Measurements from ENCODE around the gene ALG11.

ALG11 gene

DNA sequence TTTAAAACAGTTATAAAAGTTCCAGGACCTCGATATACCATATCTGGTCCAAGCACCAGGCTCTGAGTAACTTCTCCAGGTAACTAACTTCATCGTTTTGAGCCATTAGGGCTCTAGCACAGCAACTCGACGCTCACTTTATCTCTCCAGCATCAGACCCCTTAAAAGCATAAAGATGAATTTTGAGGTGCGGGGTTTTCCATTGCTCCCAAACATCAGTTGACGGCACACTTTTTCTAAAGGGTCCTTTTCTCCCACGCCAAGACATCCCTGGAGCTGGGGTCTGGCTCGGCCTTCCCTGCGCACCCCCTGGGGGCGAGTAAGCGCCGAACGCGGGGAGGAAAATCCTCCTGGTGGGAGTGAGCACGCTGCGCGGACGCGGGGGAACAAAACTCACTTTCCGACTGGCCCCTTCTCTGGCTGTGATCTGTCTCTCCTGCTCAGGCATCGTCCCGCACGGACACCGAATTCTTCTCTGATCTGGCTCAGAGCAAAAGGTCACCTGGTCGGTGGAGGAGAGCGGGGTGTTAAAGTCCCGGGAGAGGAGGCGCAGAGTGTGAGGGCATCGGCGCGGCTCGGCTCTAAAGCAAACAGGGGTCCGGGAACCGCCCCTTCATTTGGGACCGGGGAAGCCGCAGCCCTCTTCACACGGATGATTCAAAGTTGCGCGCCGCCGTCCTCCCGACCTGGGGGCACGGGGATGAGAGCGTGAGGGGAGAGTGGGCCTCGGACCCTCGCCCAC is 1.1 kb upstream of the ALG11 start, which contains the start of gene ATP7B:
Gene ATP7B, minus strand, starts transcription at position 561 of the 742 bp plus-strand sequence. Its CDS starts 113 bp downstream, at position 448.
- in situ Hi-C loops (cut with HindIII; ENCODE audit: low pct_ligation_motif_present, low sequenced_read_pairs) = no loop called here
- peak within 1 kb of the TSS; percentile 97 for H3K4me3 ChIP-seq (ENCODE audit: low read depth, low read length)
- DNase-seq = no peak
- peak; percentile 46 for TF ChIP-seq CTCF (IDR thresholded peaks at IDR 0.05; ENCODE audit: low read depth, low read length, missing control alignments)
- H3K27me3 ChIP-seq (replicated peaks) = no peaks in the 10 kb centered on the region
- H3K27ac ChIP-seq = peak within 1 kb of the TSS; percentile 82
- H3K36me3 ChIP-seq (replicated peaks) = no peaks in the 10 kb centered on the region

GRCh38 chr13:52012512-52012836 is 276 bp downstream of the ALG11 start:
- TF ChIP-seq CTCF (IDR thresholded peaks at IDR 0.05; ENCODE audit: low read depth, low read length, missing control alignments) = no peak
- H3K27ac ChIP-seq = peak overlapping the region; percentile 82
- H3K4me3 ChIP-seq (ENCODE audit: low read depth, low read length) = peak overlapping the region; percentile 97
- no peak for DNase-seq
- no peaks in the 10 kb centered on the region for H3K27me3 ChIP-seq (replicated peaks)
- no peaks in the 10 kb centered on the region for H3K36me3 ChIP-seq (replicated peaks)
- in situ Hi-C loops (cut with HindIII; ENCODE audit: low pct_ligation_motif_present, low sequenced_read_pairs) = no loop called here

DNA sequence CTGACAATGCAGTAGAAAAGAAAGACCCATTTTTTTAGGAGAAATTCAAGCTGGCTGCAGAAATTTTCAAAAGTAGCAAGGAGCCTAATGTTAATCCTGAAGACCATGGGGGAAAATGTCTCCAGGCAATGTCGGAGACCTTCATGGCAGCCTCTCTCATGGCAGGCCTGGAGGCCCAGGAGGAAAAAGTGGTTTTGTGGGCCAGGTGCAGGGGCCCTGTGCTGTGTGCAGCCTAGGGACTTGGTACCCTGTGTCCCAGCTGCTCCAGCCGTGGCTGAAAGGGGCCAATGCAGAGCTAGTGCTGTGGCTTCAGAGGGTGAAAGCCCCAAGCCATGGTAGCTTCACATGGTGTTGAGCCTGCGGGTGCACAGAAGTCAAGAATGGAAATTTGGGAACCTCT is 4.1 kb downstream of the ALG11 start:
- H3K27me3 ChIP-seq (replicated peaks) = no peaks in the 10 kb centered on the region
- no peak for TF ChIP-seq CTCF (IDR thresholded peaks at IDR 0.05; ENCODE audit: low read depth, low read length, missing control alignments)
- in situ Hi-C loops (cut with HindIII; ENCODE audit: low pct_ligation_motif_present, low sequenced_read_pairs) = no loop called here
- H3K36me3 ChIP-seq (replicated peaks) = peaks cover 10% of the 10 kb centered on the region
- H3K4me3 ChIP-seq (ENCODE audit: low read depth, low read length) = no peak overlapping the region
- H3K27ac ChIP-seq = no peak overlapping the region
- no peak for DNase-seq

- DNase-seq = no peak
- Histone ChIP-seq H3K27me3 (replicated peaks) (no peaks in the 10 kb centered on the region), H3K27ac (no peak overlapping the region), H3K36me3 (replicated peaks) (peaks cover 25% of the 10 kb centered on the region), H3K4me3 (ENCODE audit: low read depth, low read length) (no peak overlapping the region)
- in situ Hi-C loops (cut with HindIII; ENCODE audit: low pct_ligation_motif_present, low sequenced_read_pairs) = no loop called here
- no peak for TF ChIP-seq CTCF (IDR thresholded peaks at IDR 0.05; ENCODE audit: low read depth, low read length, missing control alignments)
Observed at GRCh38 chr13:52020191-52020590, 8.0 kb downstream of the ALG11 start.

DNA sequence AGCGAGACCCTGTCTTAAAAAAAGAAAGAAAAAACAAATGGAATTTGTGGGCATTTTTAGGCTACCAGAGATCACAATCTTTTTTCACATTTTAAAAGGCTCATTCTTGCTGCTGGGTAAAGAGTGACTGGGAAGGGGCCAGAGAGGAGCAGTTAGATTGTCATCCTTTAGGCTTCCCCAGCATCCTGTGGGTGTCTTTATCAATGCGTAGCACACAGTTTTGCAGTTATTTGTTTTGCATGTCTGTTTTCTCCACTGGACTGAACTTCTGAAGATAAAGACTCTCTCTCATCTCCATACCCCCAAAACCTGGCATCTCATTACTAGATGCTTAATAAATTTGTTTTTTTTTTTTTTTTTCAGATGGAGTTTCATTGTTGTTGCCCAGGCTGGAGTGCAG is 10.2 kb downstream of the ALG11 start:
- H3K4me3 ChIP-seq (ENCODE audit: low read depth, low read length) = no peak overlapping the region
- H3K36me3 ChIP-seq (replicated peaks) = peaks cover 34% of the 10 kb centered on the region
- H3K27me3 ChIP-seq (replicated peaks) = no peaks in the 10 kb centered on the region
- H3K27ac ChIP-seq = no peak overlapping the region
- TF ChIP-seq CTCF (IDR thresholded peaks at IDR 0.05; ENCODE audit: low read depth, low read length, missing control alignments) = no peak
- DNase-seq = no peak
- in situ Hi-C loops (cut with HindIII; ENCODE audit: low pct_ligation_motif_present, low sequenced_read_pairs) = no loop called here

- Histone ChIP-seq H3K36me3 (replicated peaks) (peaks cover 34% of the 10 kb centered on the region), H3K27me3 (replicated peaks) (no peaks in the 10 kb centered on the region), H3K4me3 (ENCODE audit: low read depth, low read length) (no peak within 1 kb of the TSS), H3K27ac (no peak within 1 kb of the TSS)
- TF ChIP-seq CTCF (IDR thresholded peaks at IDR 0.05; ENCODE audit: low read depth, low read length, missing control alignments) = no peak
- in situ Hi-C loops (cut with HindIII; ENCODE audit: low pct_ligation_motif_present, low sequenced_read_pairs) = no loop called here
- DNase-seq = no peak
Observed at GRCh38 chr13:52024481-52024880, 12.3 kb downstream of the ALG11 start, which contains the start of gene UTP14C. Gene UTP14C (plus strand): TSS chr13:52024691. CDS start chr13:52028805, 4,114 bp downstream.
